HepG2 (cell line): ENCODE measurements around the gene IL17RC. TPM values are rescaled to one million over a fixed set of nuclear protein-coding genes. Genes with fewer than 3 reads are reported as not detected.
"Not testable (repeated sequence)": the region's sequence is repeated elsewhere in the genome, so short reads cannot be mapped to it uniquely, and the experiment has no call there.

Experiments
- ADNP ChIP-seq: sonication (generic); formaldehyde crosslinking; IDR thresholded peaks from 2 replicates; pipeline ENCODE4 v1.4.0; 2020; ENCODE audit warnings: missing genetic modification reagents
- BCL6 ChIP-seq: IDR thresholded peaks from 2 replicates; pipeline ENCODE4 v1.6.1; 2016; ENCODE audit warnings: missing genetic modification reagents, missing compliant biosample characterization
- DPF2 ChIP-seq: sonication (generic); formaldehyde crosslinking; IDR thresholded peaks from 2 replicates; pipeline ENCODE4 v1.4.0; 2020; ENCODE audit warnings: mild to moderate bottlenecking, low read depth, missing genetic modification reagents, borderline replicate concordance
- HNF1A ChIP-seq, 2 experiments: sonication (generic) in 1 of 2; formaldehyde crosslinking in 1 of 2; IDR thresholded peaks; 2 replicates each; pipeline versions ENCODE4 v1.4.0 to v1.6.1; 2016 to 2020; ENCODE audit warnings: borderline replicate concordance in 1 of 2, low read depth in 1 of 2, mild to moderate bottlenecking in 1 of 2, missing genetic modification reagents in 1 of 2
- KDM6A ChIP-seq: IDR thresholded peaks from 2 replicates; pipeline ENCODE4 v1.6.1; 2016; ENCODE audit warnings: low read depth
- LCORL ChIP-seq, 2 experiments: fragments of 450-650 bp in 1 of 2; sonication (generic) in 1 of 2; formaldehyde crosslinking in 1 of 2; IDR thresholded peaks; 2 replicates each; pipeline versions ENCODE4 v1.5.0 to v1.6.1; 2017 to 2020; ENCODE audit warnings: antibody characterized with exemption in 1 of 2, missing genetic modification reagents in 1 of 2
- NR2F1 ChIP-seq, 2 experiments: fragments of 450-650 bp in 1 of 2; formaldehyde crosslinking in 1 of 2; IDR thresholded peaks; 2 replicates each; pipeline versions ENCODE4 v1.5.0 to v1.6.1; 2016 to 2020; ENCODE audit warnings: mild to moderate bottlenecking in 1 of 2, missing compliant biosample characterization in 1 of 2, missing genetic modification reagents in 1 of 2, moderate library complexity in 1 of 2
- POGZ ChIP-seq: sonication (generic); formaldehyde crosslinking; IDR thresholded peaks from 2 replicates; pipeline ENCODE4 v1.4.0; 2020; ENCODE audit warnings: mild to moderate bottlenecking, missing genetic modification reagents
- RFXAP ChIP-seq: sonication (generic); formaldehyde crosslinking; IDR thresholded peaks from 2 replicates; pipeline ENCODE4 v1.4.0; 2020; ENCODE audit warnings: missing genetic modification reagents, borderline replicate concordance
- SALL1 ChIP-seq: sonication (generic); formaldehyde crosslinking; IDR thresholded peaks from 2 replicates; pipeline ENCODE4 v1.8.0; 2022; ENCODE audit warnings: mild to moderate bottlenecking, missing genetic modification reagents
- SMC3 ChIP-seq: IDR thresholded peaks from 2 replicates; pipeline ENCODE4 v1.6.1; 2011; ENCODE audit warnings: low read length, improper control_type of control experiment
- SOX6 ChIP-seq, 2 experiments: fragments of 450-650 bp in 1 of 2; sonication (generic) in 1 of 2; formaldehyde crosslinking in 1 of 2; IDR thresholded peaks; 2 replicates each; pipeline versions ENCODE4 v1.4.0 to v1.6.1; 2017 to 2020; ENCODE audit warnings: antibody characterized with exemption in 1 of 2, mild to moderate bottlenecking in 1 of 2, missing genetic modification reagents in 1 of 2
- TARDBP ChIP-seq: sonication (generic); formaldehyde crosslinking; IDR thresholded peaks from 2 replicates; pipeline ENCODE4 v1.8.0; 2022; ENCODE audit warnings: mild to moderate bottlenecking, missing genetic modification reagents
- TCF7 ChIP-seq: sonication (generic); IDR thresholded peaks from 2 replicates; pipeline ENCODE4 v1.6.1; 2016; ENCODE audit warnings: antibody characterized with exemption, low read depth
- TRIM24 ChIP-seq: sonication (generic); formaldehyde crosslinking; IDR thresholded peaks from 2 replicates; pipeline ENCODE4 v1.8.0; 2022; ENCODE audit warnings: mild to moderate bottlenecking, missing genetic modification reagents
- ZNF292 ChIP-seq: sonication (generic); formaldehyde crosslinking; IDR thresholded peaks from 2 replicates; pipeline ENCODE4 v1.8.1; 2022; ENCODE audit warnings: mild to moderate bottlenecking, low read depth, missing genetic modification reagents, borderline replicate concordance
- ZNF609 ChIP-seq: sonication (generic); formaldehyde crosslinking; IDR thresholded peaks from 2 replicates; pipeline ENCODE4 v1.4.0; 2020; ENCODE audit warnings: mild to moderate bottlenecking, missing genetic modification reagents, borderline replicate concordance
- ZNF614 ChIP-seq: IDR thresholded peaks from 2 replicates; pipeline ENCODE4 v1.6.1; 2018; ENCODE audit warnings: missing biosample characterization, missing genetic modification reagents, inconsistent platforms, borderline replicate concordance
- polyA plus RNA-seq, 8 experiments: library from polyadenylated mRNA; depleted of rRNA in 3 of 8; stranded (reverse) in 7 of 8; unstranded in 1 of 8; fragments of >200 nt; fragmentation: Illumina TruSeq in 4 of 8; extraction: Trizol in 4 of 8; gene quantifications; 2 replicates each; pipeline versions ENCODE4 v1.2.1 to v1.2.3, GENCODE V29; 2011 to 2016; ENCODE audit warnings: low read depth in 4 of 8, missing spikeins in 1 of 8, mixed read lengths in 1 of 8; ENCODE audit not compliant: insufficient read depth in 1 of 8
- total RNA-seq, 5 experiments: library from RNA; depleted of rRNA; stranded (reverse); fragments of >200 nt; fragmentation: Illumina TruSeq; extraction: Trizol; gene quantifications; 2 replicates each; pipeline ENCODE4 v1.2.3, GENCODE V29; 2016; ENCODE audit warnings: low read depth in 1 of 5

The IL17RC gene
- total and polyA plus RNA-seq, 2 of the 13 experiments (the other 11 are each of a cell fraction or from before 2014, with no cell fraction given) = 20.7 to 24.0 TPM

GRCh38 chr3:9900965-9901415 is 15.9 kb upstream of the IL17RC start (continued):
- TF ChIP-seq SOX6, LCORL (IDR thresholded peaks at IDR 0.05): not testable (repeated sequence)
- TF ChIP-seq SOX6 (CRISPR knock-in tag; IDR thresholded peaks at IDR 0.05) (peak; percentile 78), TRIM24 (CRISPR knock-in tag) (peak; percentile 79; the same call in 1 of the 2 replicates), HNF1A (IDR thresholded peaks at IDR 0.05; ENCODE audit: low read depth) (peak; percentile 53; the same call in 1 of the 2 replicates), HNF1A (CRISPR knock-in tag; IDR thresholded peaks at IDR 0.05; ENCODE audit: borderline replicate concordance) (peak; percentile 48; the same call in 1 of the 2 replicates), ZNF609 (CRISPR knock-in tag) (0 out of 2 replicates have a peak, but pooled peaks have one; percentile 15), ADNP (CRISPR knock-in tag) (peak; percentile 99), POGZ (CRISPR knock-in tag) (peak; percentile 76), RFXAP (CRISPR knock-in tag) (peak; percentile 40; the same call in 1 of the 2 replicates), KDM6A (peak; percentile 71; the same call in 1 of the 2 replicates), ZNF614 (peak; percentile 17; the same call in 1 of the 2 replicates), TCF7 (peak; percentile 89), NR2F1 (CRISPR knock-in tag; IDR thresholded peaks at IDR 0.05) (peak; percentile 85 to 93), DPF2 (CRISPR knock-in tag) (peak; percentile 57; the same call in 1 of the 2 replicates), SALL1 (CRISPR knock-in tag) (peak; percentile 76), TARDBP (CRISPR knock-in tag) (peak; percentile 37; the same call in 1 of the 2 replicates), LCORL (CRISPR knock-in tag; IDR thresholded peaks at IDR 0.05) (peak; percentile 45; the same call in 1 of the 2 replicates), BCL6 (CRISPR knock-in tag) (peak; percentile 77), ZNF292 (CRISPR knock-in tag) (peak; percentile 79; the same call in 1 of the 2 replicates), SMC3 (peak; percentile 19; the same call in 1 of the 2 replicates)
